Cardiac fibroblast (primary cell): Measurements from ENCODE around the gene RELT.

Experiments used
- DNase-seq, 2 donors: peaks; one replicate each; pipeline versions ENCODE4 v3.0.0 to v3.0.0-alpha.2; 2010; ENCODE audit warnings: low read depth in 2 of 2
- H3K4me3 ChIP-seq, 2 donors: replicated peaks in 1 of 2; 1 replicate in 1 of 2; 2 replicates in 1 of 2; pipeline ENCODE4 v1.5.1; 2011; ENCODE audit warnings: low read depth in 2 of 2, low read length in 2 of 2, mild to moderate bottlenecking in 2 of 2, moderate library complexity in 1 of 2
- TF ChIP-seq, protein P1 (sequence below): IDR thresholded peaks from one replicate; pipeline ENCODE4 v1.5.1; 2011; ENCODE audit warnings: low read depth, mild to moderate bottlenecking, low read length, inconsistent platforms

RELT gene

DNA sequence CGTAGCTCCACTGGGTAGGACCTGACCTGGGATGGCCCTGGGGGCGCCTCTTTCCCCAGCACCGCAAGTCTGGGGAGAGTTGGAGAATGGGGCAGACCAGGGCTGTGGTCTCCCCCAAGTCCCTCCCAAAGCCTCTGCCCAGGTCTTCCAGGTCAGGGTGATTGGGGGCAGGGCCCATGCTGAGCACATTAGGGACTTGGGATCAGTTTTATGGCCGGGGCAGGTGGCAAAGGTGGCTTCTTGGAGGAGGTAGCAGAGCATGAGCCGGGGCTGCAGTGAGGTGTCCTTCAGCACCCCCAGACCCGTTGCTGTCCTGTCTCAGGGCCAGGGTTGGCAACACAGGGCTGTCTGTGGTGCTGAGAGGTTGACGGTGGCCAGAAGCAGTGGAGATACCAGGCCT is 6.0 kb downstream of the RELT start:
- TF ChIP-seq, protein P1, sequence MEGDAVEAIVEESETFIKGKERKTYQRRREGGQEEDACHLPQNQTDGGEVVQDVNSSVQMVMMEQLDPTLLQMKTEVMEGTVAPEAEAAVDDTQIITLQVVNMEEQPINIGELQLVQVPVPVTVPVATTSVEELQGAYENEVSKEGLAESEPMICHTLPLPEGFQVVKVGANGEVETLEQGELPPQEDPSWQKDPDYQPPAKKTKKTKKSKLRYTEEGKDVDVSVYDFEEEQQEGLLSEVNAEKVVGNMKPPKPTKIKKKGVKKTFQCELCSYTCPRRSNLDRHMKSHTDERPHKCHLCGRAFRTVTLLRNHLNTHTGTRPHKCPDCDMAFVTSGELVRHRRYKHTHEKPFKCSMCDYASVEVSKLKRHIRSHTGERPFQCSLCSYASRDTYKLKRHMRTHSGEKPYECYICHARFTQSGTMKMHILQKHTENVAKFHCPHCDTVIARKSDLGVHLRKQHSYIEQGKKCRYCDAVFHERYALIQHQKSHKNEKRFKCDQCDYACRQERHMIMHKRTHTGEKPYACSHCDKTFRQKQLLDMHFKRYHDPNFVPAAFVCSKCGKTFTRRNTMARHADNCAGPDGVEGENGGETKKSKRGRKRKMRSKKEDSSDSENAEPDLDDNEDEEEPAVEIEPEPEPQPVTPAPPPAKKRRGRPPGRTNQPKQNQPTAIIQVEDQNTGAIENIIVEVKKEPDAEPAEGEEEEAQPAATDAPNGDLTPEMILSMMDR, result no peak
- DNase-seq, result no peak
- H3K4me3 ChIP-seq, result no peak overlapping the region

DNA sequence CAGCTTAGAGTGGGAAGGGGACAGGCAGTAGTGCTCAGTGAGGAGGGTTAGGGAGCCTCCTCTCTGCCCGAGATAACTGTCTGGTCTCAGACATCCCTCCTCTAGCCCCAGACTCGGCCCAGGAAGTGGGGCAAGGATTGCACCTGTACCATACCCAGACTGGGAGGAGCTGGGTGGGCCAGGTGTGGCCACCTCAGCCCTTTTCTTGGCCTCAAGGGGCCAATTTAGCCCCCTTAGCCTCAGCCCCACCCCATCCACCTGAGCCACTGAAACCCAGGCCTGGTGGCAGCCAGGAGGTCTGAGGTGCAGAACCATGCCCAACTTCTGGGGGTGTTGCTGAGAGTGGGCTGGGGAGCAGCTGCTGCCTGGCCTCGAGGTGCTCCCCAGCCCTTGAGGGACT is 6.5 kb downstream of the RELT start:
- TF ChIP-seq, protein P1, result no peak
- DNase-seq, result no peak
- H3K4me3 ChIP-seq, result no peak overlapping the region

GRCh38 chr11:73383249-73384124 is 7.3 kb downstream of the RELT start:
- H3K4me3 ChIP-seq, result no peak overlapping the region
- TF ChIP-seq, protein P1, result no peak
- DNase-seq, result peak in 1 of 2 donors; percentile 30

DNA sequence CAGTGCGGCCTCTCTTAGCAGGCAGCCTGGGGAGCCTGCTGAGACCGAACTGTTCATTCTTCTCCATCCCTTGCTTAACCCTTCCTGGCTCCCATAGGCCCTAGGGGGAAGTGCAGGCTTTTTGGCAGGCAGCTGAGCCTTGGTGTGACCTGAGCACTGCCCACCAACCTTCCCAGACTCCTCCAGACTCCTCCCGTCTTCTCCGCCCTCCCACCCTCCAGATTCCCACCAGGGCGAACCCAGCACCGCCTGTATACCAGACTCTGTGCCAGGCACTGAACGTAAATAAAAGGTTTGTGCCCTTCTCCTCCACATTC is 7.9 kb downstream of the RELT start:
- no peak overlapping the region for H3K4me3 ChIP-seq
- DNase-seq, result no peak
- TF ChIP-seq, protein P1, result no peak

- TF ChIP-seq, protein P1, result no peak
- DNase-seq, result no peak
- H3K4me3 ChIP-seq, result no peak overlapping the region
Measured at GRCh38 chr11:73384531-73384871, 8.3 kb downstream of the RELT start.

- no peak overlapping the region for H3K4me3 ChIP-seq
- TF ChIP-seq, protein P1, result no peak
- no peak for DNase-seq
Measured at GRCh38 chr11:73384872-73385689, 8.9 kb downstream of the RELT start.
